Hepatocyte (in vitro differentiated cells): Measurements from ENCODE around the gene NRG3.

Source experiments
- EZH2phosphoT487 ChIP-seq: fragments of 200-600 bp; sonication (generic); IDR thresholded peaks from one replicate; pipeline ENCODE4 v1.6.1; 2018; ENCODE audit warnings: antibody characterized with exemption, mild to moderate bottlenecking, low read depth, moderate library complexity; ENCODE audit not compliant: unreplicated experiment, severe bottlenecking
- TF ChIP-seq, protein P1 (sequence below): fragments of 200-600 bp; sonication (generic); IDR thresholded peaks from 2 replicates; pipeline ENCODE4 v1.5.1; 2016; ENCODE audit warnings: antibody characterized with exemption, mild to moderate bottlenecking; ENCODE audit not compliant: poor library complexity

DNA sequence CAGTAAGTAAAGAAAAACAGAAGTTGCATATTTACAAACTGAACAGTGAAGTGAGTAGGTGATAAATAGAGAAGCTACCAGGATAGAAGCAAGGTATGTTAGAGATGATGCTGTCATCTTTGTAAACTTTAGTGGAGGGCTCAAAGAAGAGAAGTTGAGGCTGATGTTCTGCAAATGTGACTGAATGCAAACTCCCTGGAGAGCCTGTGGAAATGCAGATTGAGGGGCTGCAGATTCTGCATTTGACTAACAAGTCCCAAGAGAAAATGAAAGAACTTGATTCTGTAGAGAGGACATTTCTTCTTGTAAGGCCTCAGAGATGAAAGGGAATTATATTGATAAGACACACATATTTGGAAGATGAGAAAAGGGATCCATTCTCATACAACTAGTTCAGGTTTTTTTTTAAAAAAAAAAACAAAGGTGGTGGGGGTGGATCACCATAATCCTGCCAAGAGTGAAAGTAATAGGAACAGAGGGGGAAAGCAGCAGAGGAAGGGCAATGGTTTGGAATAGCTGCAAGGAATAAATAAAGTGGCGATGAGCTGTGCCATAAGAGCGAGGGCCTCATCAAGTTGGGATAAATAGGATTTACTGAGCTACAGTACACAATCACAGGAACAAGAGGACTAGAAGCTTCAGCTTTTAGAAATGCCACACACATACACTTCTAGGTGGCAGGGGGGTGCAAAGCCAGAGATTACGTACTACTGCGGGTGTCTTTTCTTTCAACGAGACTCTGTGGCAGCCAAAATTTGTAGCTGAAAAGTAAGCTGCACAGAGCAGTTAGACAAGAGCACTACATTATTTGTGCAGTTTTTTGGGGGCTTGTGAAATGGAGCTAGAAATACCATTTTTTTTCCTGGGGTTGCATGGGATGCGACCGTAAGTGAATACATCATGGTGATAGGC, 778.5 kb downstream of the NRG3 start:
- no peak for TF ChIP-seq EZH2phosphoT487
- TF ChIP-seq, protein P1, sequence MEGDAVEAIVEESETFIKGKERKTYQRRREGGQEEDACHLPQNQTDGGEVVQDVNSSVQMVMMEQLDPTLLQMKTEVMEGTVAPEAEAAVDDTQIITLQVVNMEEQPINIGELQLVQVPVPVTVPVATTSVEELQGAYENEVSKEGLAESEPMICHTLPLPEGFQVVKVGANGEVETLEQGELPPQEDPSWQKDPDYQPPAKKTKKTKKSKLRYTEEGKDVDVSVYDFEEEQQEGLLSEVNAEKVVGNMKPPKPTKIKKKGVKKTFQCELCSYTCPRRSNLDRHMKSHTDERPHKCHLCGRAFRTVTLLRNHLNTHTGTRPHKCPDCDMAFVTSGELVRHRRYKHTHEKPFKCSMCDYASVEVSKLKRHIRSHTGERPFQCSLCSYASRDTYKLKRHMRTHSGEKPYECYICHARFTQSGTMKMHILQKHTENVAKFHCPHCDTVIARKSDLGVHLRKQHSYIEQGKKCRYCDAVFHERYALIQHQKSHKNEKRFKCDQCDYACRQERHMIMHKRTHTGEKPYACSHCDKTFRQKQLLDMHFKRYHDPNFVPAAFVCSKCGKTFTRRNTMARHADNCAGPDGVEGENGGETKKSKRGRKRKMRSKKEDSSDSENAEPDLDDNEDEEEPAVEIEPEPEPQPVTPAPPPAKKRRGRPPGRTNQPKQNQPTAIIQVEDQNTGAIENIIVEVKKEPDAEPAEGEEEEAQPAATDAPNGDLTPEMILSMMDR = no peak
